Thyroid gland (tissue), 4 donors: ENCODE data around the gene SLC11A2.

Experiments
- CTCF ChIP-seq, 6 experiments: fragments of 200-600 bp in 3 of 6; fragments of 450-650 bp in 3 of 6; sonication (generic) in 3 of 6; IDR thresholded peaks; one replicate each; pipeline ENCODE4 v1.5.1; 2016 to 2019; ENCODE audit warnings: antibody characterized with exemption in 6 of 6, mild to moderate bottlenecking in 2 of 6, inconsistent platforms in 1 of 6, moderate library complexity in 1 of 6
- POLR2A ChIP-seq, 2 donors: fragments of 450-650 bp; IDR thresholded peaks; one replicate each; pipeline ENCODE4 v1.6.1; 2017; ENCODE audit warnings: antibody characterized with exemption in 2 of 2, mild to moderate bottlenecking in 2 of 2, moderate library complexity in 1 of 2

GRCh38 chr12:50948798-50949197 is 77.4 kb downstream of the SLC11A2 start:
- no peak for TF ChIP-seq CTCF (IDR thresholded peaks at IDR 0.05)
- TF ChIP-seq POLR2A (IDR thresholded peaks at IDR 0.05): no peak
